HG03280 (cell line): ENCODE measurements around the gene FILIP1L.
A peak's percentile ranks its signal among the peaks of the same experiment; 100 is the strongest.
"Not testable (repeated sequence)": the region's sequence is repeated elsewhere in the genome, so short reads cannot be mapped to it uniquely, and the experiment has no call there.

Experiments
- ATAC-seq: cut with Tn5 transposase; IDR thresholded peaks from one replicate; pipeline ENCODE4 v1.9.1; 2021; ENCODE audit warnings: mild to moderate bottlenecking, moderate library complexity; ENCODE audit not compliant: unreplicated experiment

FILIP1L gene

GRCh38 chr3:100075851-100076730, 38.2 kb downstream of the FILIP1L start:
- ATAC-seq = no peak

DNA sequence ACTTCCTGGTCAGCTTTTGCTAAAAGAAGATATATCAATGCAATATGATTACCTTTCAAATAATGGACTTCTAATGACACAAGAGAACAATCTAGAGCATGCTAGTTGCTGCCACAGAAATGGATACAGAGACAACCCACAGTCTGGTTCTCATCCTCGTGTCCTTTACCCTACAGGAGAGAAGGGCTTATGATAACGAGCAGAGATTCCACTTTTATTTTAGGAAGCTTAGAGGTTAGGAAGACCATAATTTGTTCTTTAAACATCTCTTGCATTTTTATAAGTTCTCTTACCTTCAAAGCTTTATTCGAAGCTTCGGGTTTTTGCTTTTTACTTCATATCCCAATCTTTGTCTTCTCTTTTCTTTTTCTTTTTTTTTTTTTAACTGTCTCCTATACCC, 39.1 kb downstream of the FILIP1L start:
- no peak for ATAC-seq

- ATAC-seq = no peak
These were observed 40.5 kb downstream of the FILIP1L start for GRCh38 chr3:100073714-100074307.

DNA sequence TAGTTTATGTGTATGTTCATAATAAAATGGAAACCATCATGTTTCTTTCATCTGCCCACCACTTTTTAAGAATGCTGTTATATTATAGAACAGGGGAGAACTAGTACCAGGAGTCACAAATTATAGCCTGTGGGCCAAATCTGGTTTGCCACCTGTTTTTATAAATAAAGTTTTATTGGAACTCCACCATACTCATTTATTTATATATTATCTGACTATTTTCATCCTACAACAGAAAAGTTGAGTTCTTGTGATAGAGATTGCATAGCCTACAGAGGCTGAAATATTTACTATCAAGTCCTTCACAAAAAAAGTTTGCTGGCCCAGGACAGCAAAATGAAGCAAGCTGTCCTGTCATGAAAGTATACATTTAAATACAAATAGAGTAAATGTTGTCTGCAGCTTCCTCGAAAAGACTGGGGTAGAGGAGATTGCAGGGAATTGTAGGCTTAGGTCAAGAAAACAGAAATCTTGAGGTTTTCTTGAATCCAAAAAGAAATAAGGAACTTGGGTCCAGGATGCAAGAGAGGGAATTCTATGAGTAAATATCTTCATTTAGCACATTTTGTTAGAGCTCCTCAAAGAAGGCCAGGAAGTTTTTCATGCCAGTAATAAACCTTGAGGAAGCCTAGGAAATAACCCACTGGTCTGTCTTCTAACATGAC, 41.1 kb downstream of the FILIP1L start:
- no peak for ATAC-seq

DNA sequence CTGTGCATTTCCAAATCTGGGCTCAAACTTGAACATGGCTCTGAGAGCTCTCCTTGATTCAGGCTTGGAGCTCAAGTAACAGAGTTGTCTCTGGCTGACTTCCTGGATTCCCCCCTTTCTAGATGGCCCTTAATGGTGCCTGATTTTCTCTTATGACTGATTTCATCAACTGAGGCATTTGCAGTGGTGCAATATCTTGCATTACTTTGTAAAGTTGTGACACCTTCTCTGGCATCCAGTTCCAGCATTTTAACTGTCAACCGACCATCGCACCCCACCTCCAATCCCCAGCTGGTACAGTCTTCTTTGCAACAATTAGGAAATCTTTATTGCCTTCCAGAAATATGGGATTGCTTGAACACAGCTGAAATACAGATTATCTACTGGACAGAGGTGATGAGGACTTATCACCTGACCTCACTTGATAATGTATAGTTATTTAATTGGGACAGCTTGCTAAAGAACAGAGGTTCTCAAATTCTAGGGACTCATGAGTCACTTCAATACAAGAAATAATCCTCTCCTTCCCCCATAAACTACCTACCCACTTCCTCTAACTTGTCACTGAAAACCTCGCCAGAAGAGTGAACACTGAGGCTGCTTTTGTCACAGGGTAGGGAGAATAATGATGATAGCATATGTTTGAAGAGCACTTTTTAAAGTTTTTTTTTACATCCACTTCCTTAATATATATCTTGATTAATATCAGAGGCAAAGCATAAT, 41.8 kb downstream of the FILIP1L start:
- ATAC-seq = no peak

DNA sequence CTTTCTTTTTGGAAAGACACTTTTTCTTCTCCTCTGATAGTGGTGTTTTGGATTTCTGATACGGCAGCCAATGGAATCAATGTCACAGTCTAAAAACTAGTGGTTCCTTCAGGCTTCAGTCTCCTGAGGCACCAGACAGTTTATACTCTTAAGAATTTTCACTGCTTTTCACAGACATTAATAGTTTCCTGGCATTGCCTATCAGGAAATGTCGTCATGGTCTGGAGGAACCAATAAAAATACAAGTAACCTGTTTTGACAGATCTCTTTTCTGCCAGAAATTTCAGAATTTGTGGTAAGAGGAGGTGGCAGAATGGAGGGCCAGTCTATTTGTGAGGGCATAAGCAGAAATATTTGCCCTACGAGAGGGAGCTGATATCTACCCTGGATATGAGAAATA, 44.8 kb downstream of the FILIP1L start:
- no peak for ATAC-seq

- peak; percentile 83 for ATAC-seq
These were observed 45.5 kb downstream of the FILIP1L start for GRCh38 chr3:100068826-100069225.

- no peak for ATAC-seq
These were observed 46.7 kb downstream of the FILIP1L start for GRCh38 chr3:100067589-100067988.

GRCh38 chr3:100063929-100064461, 50.3 kb downstream of the FILIP1L start:
- ATAC-seq = no peak

- ATAC-seq = no peak
These were observed 51.6 kb downstream of the FILIP1L start for GRCh38 chr3:100062665-100063064.

GRCh38 chr3:100060685-100061484, 53.4 kb downstream of the FILIP1L start:
- ATAC-seq = no peak

- no peak for ATAC-seq
These were observed 54.8 kb downstream of the FILIP1L start for GRCh38 chr3:100059472-100059871.

GRCh38 chr3:100057716-100058575, 56.4 kb downstream of the FILIP1L start:
- ATAC-seq = no peak

- ATAC-seq = no peak
These were observed 60.2 kb downstream of the FILIP1L start for GRCh38 chr3:100053951-100054620.

DNA sequence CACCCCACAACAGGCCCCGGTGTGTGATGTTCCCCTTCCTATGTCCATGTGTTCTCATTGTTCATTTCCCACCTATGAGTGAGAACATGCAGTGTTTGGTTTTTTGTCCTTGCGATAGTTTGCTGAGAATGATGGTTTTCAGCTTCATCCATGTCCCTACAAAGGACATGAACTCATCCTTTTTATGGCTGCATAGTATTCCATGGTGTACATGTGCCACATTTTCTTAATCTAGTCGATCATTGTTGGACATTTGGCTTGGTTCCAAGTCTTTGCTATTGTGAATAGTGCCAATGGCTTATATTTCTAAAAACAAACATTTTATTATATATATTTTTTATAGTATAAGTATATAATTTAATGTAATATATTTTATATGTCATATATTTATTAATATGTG, 62.8 kb downstream of the FILIP1L start:
- ATAC-seq = not testable (repeated sequence)

DNA sequence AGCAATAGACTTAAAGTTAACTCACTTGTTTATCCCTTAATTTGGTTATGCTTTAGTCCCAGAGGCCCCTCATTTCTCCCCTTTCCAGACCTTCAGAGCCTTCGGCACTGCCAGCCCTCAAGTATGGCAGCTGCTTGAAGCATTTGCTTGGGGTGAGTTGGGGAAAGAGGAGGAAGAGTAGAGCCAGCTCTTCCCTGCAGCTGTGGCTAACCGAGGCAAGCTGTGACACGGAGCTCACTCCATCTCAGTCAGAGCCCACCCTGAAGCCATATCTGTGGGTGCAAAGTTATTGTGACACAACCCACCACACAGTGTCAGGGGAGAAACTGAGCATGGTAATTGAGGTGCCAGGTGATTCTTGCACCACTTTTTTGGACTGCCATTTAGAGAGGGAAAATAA, 66.1 kb downstream of the FILIP1L start:
- ATAC-seq = no peak

- peak; percentile 78 for ATAC-seq
These were observed 66.7 kb downstream of the FILIP1L start for GRCh38 chr3:100047455-100048141.

DNA sequence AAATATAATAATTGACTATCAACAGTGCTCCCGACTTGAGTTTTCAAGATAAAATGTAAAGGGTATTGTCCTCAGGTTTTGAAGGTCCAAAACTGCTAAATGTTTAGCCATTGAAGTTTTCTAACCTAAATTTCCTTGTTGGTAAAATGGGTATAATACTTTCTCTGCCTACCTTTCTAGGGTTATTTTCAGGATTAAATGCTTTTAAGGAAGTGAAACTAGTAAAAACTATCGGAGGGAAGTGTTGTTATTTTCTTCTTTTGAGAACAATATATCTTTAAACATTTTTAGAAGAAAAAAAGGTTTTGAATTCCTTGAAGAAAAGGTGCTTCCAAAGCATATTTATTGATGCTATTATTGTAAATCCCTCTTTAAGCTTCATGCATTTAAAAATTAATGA, 67.3 kb downstream of the FILIP1L start:
- no peak for ATAC-seq
